Adrenal gland (tissue), 12 donors: ENCODE results near the gene ARHGEF11. TPM values are rescaled to one million over a fixed set of nuclear protein-coding genes. Genes with fewer than 3 reads are reported as not detected.

Experiments used
- DNase-seq, 7 donors: peaks; one replicate each; pipeline ENCODE4 v3.0.0-alpha.2; 2019 to 2020
- H3K27ac ChIP-seq, 5 donors: fragments of 200-600 bp; sonication (generic) in 4 of 5; 1 replicate in 3 of 5; 2 replicates in 2 of 5; pipeline versions ENCODE4 v1.5.1 to v1.8.0; 2016 to 2020; ENCODE audit warnings: mild to moderate bottlenecking in 1 of 5
- H3K27me3 ChIP-seq: fragments of 200-600 bp; 2 replicates; pipeline ENCODE4 v1.8.0; 2021
- H3K36me3 ChIP-seq, 2 donors: fragments of 200-600 bp; replicated peaks in 1 of 2; 1 replicate in 1 of 2; 2 replicates in 1 of 2; pipeline versions ENCODE4 v1.5.1 to v1.8.0; 2018 to 2022
- H3K4me1 ChIP-seq, 2 donors: fragments of 200-600 bp; replicated peaks in 1 of 2; 1 replicate in 1 of 2; 2 replicates in 1 of 2; pipeline versions ENCODE4 v1.5.1 to v1.8.0; 2018 to 2021
- H3K4me3 ChIP-seq, 4 donors: fragments of 200-600 bp; sonication (generic) in 3 of 4; one replicate each; pipeline ENCODE4 v1.5.1; 2016 to 2018
- H3K9me3 ChIP-seq, 3 donors: fragments of 200-600 bp; sonication (generic) in 1 of 3; replicated peaks in 1 of 3; 1 replicate in 2 of 3; 2 replicates in 1 of 3; pipeline versions ENCODE4 v1.5.1 to v1.8.0; 2016 to 2021
- CTCF ChIP-seq, 6 experiments: fragments of 450-650 bp in 4 of 6; fragments of 200-600 bp in 2 of 6; sonication (generic) in 1 of 6; IDR thresholded peaks; 1 replicate in 5 of 6; 2 replicates in 1 of 6; pipeline versions ENCODE4 v1.5.1 to v1.8.0; 2016 to 2021; ENCODE audit warnings: antibody characterized with exemption in 6 of 6, mild to moderate bottlenecking in 2 of 6, moderate library complexity in 1 of 6
- POLR2A ChIP-seq, 2 donors: fragments of 450-650 bp; IDR thresholded peaks; one replicate each; pipeline ENCODE4 v1.6.1; 2017; ENCODE audit warnings: antibody characterized with exemption in 2 of 2, mild to moderate bottlenecking in 2 of 2, moderate library complexity in 1 of 2
- WGBS, 4 donors: extraction: QIAGEN DNeasy Blood & Tissue Kit in 2 of 4; methylation state at CpG; one replicate each; pipeline versions ENCODE4 v1.1.5 to v1.1.7; 2013 to 2017; 5-methylcytosine and 5-hydroxymethylcytosine counted together
- intact Hi-C, 2 donors: fragments of 100-400 bp; cut with DNase I; formaldehyde crosslinking; loops; one replicate each; pipeline versions ENCODE4 v1.14.1 to v1.15.0; 2022 to 2023
- polyA plus RNA-seq, 3 donors: library from polyadenylated mRNA; stranded (reverse); fragments of 200-250 nt in 2 of 3; fragments of 350-450 nt in 1 of 3; fragmentation: Illumina TruSeq in 1 of 3; extraction: RNeasy Lipid Tissue Mini Kit (QIAGEN cat#74804) in 1 of 3; gene quantifications; one replicate each; pipeline ENCODE4 v1.2.3, GENCODE V29; 2013 to 2014
- total RNA-seq, 9 donors: library from RNA; depleted of rRNA in 4 of 9; stranded (reverse); fragments of >200 nt in 4 of 9; fragments of 120-200 nt in 1 of 9; fragmentation: NEBNext Ultra II Directional in 1 of 9; extraction: Animal tissue kit (Norgen Biotek cat#: 25700) in 1 of 9; gene quantifications; one replicate each; pipeline versions ENCODE4 v1.1.0 to v1.2.4, GENCODE V29; 2013 to 2023
- donor health status: healthy with polysubstance abuse.
- donor health status: Bipolar disorder and iron deficiency.
- donor health status: DM: yes; HTN: yes; CAD: no.
- donor health status: DM: no; HTN: no; CAD: no.
- donor health status: DM: no; HTN: no; CAD: no.
- donor health status: DM: yes; HTN: yes; CAD: no.

ARHGEF11 gene
- total and polyA plus RNA-seq, 12 donors = 14.2 to 69.2 (median 38.3) TPM

- Histone ChIP-seq H3K9me3 (no peaks in the 10 kb centered on the region), H3K36me3 (no peaks in the 10 kb centered on the region), H3K4me1 (peaks cover 0 to 32% of the 10 kb centered on the region in 2 donors), H3K27ac (peak overlapping the region in 4 of 5 donors; percentile 43 to 89 (median 79)), H3K4me3 (peak overlapping the region in 1 of 4 donors; percentile 52), H3K27me3 (peaks cover 8% of the 10 kb centered on the region)
- TF ChIP-seq POLR2A (IDR thresholded peaks at IDR 0.05) (no peak), CTCF (IDR thresholded peaks at IDR 0.05) (no peak)
- peak in 3 of 7 donors; percentile 39 to 75 (median 44) for DNase-seq
- WGBS, 4 donors = 46 to 63% (median 57%) methylated on average over 6 to 12 of the region's 12 CpGs
- intact Hi-C loops = loop anchor here in 1 of 2 donors (2.0 kb wide), 1 partner anchor 28 kb away; no protein-coding TSS in a partner anchor
Observed at GRCh38 chr1:156894711-156895454, 150.7 kb downstream of the ARHGEF11 start.

- DNase-seq = no peak
- Histone ChIP-seq H3K27me3 (peaks cover 8% of the 10 kb centered on the region), H3K4me1 (peaks cover 0 to 33% of the 10 kb centered on the region in 2 donors)
Observed at GRCh38 chr1:156894001-156894400, 151.5 kb downstream of the ARHGEF11 start.

GRCh38 chr1:156893048-156893953, 152.2 kb downstream of the ARHGEF11 start, which contains the start of gene PEAR1:
PEAR1 (plus strand) TSS chr1:156893718; CDS start chr1:156903927, 10,209 bp downstream.
- 5 to 16% (median 9%) methylated on average over 20 to 60 of the region's 60 CpGs for WGBS, 4 donors
- H3K4me3 ChIP-seq = peak within 1 kb of the TSS in 1 of 4 donors; percentile 52
- no peaks in the 10 kb centered on the region for H3K36me3 ChIP-seq
- H3K27ac ChIP-seq = peak within 1 kb of the TSS in 4 of 5 donors; percentile 54 to 89 (median 79)
- TF ChIP-seq CTCF (IDR thresholded peaks at IDR 0.05) (peak in 1 of 6 experiments; percentile 8), POLR2A (IDR thresholded peaks at IDR 0.05) (peak in 1 of 2 donors; percentile 15)
- peaks cover 0 to 29% of the 10 kb centered on the region in 2 donors for H3K4me1 ChIP-seq
- peak in 6 of 7 donors; percentile 33 to 65 (median 44) for DNase-seq
- intact Hi-C loops = no loop called here
- peaks cover 8% of the 10 kb centered on the region for H3K27me3 ChIP-seq
- no peaks in the 10 kb centered on the region for H3K9me3 ChIP-seq

More at GRCh38 chr1:156894001-156894400, 151.5 kb downstream of the ARHGEF11 start:
- WGBS, 4 donors = 20 to 38% (median 31%) methylated on average over 5 of the region's 5 CpGs
- Histone ChIP-seq H3K4me3 (peak overlapping the region in 1 of 4 donors; percentile 52), H3K36me3 (no peaks in the 10 kb centered on the region), H3K9me3 (no peaks in the 10 kb centered on the region), H3K27ac (peak overlapping the region in 4 of 5 donors; percentile 54 to 89 (median 79))
- intact Hi-C loops = loop anchor here in 1 of 2 donors (2.0 kb wide), 1 partner anchor 29 kb away; no protein-coding TSS in a partner anchor
- no peak for TF ChIP-seq POLR2A (IDR thresholded peaks at IDR 0.05)
- no peak for TF ChIP-seq CTCF (IDR thresholded peaks at IDR 0.05)
